Fibroblast of lung (primary cell): ENCODE results near the gene CEMP1. TPM values are rescaled to one million over a fixed set of nuclear protein-coding genes. Genes with fewer than 3 reads are reported as not detected.

ENCODE experiments used
- DNase-seq, 2 donors: peaks; one replicate each; pipeline versions ENCODE4 v3.0.0 to v3.0.0-alpha.2; 2010; ENCODE audit warnings: low read depth in 2 of 2
- H2AFZ ChIP-seq: 2 replicates; pipeline ENCODE4 v1.5.1; 2012; ENCODE audit warnings: low read length, control low read depth, inconsistent platforms
- H3K27ac ChIP-seq: 2 replicates; pipeline ENCODE4 v1.5.1; 2011; ENCODE audit warnings: low read length, control low read depth; ENCODE audit not compliant: insufficient read depth
- H3K27me3 ChIP-seq: 2 replicates; pipeline ENCODE4 v1.5.1; 2011; ENCODE audit warnings: mild to moderate bottlenecking, low read length; ENCODE audit not compliant: control insufficient read depth, insufficient read depth
- H3K36me3 ChIP-seq: 2 replicates; pipeline ENCODE4 v1.5.1; 2011; ENCODE audit warnings: low read length; ENCODE audit not compliant: control insufficient read depth, insufficient read depth
- H3K4me1 ChIP-seq: 2 replicates; pipeline ENCODE4 v1.5.1; 2011; ENCODE audit warnings: low read length; ENCODE audit not compliant: control insufficient read depth, insufficient read depth; ENCODE audit errors: extremely low read depth
- H3K4me2 ChIP-seq: 2 replicates; pipeline ENCODE4 v1.5.1; 2011; ENCODE audit warnings: low read length, control low read depth; ENCODE audit not compliant: insufficient read depth; ENCODE audit errors: extremely low read depth
- H3K4me3 ChIP-seq, 4 experiments: fragments of 200-600 bp in 1 of 4; sonication (generic) in 1 of 4; replicated peaks in 1 of 4; 2 replicates each; pipeline ENCODE4 v1.5.1; 2011 to 2016; ENCODE audit warnings: low read length in 4 of 4, low read depth in 3 of 4, mild to moderate bottlenecking in 3 of 4, control low read depth in 2 of 4, inconsistent platforms in 1 of 4, mixed read lengths in 1 of 4; ENCODE audit not compliant: insufficient read depth in 1 of 4; ENCODE audit errors: control extremely low read depth in 1 of 4
- H3K79me2 ChIP-seq: 2 replicates; pipeline ENCODE4 v1.5.1; 2012; ENCODE audit warnings: mild to moderate bottlenecking, low read length, inconsistent platforms; ENCODE audit not compliant: control insufficient read depth, insufficient read depth
- H3K9ac ChIP-seq: 2 replicates; pipeline ENCODE4 v1.5.1; 2011; ENCODE audit warnings: mild to moderate bottlenecking, low read length, control low read depth; ENCODE audit not compliant: insufficient read depth
- H3K9me3 ChIP-seq: 2 replicates; pipeline ENCODE4 v1.5.1; 2012; ENCODE audit warnings: low read depth, low read length; ENCODE audit not compliant: control insufficient read depth, insufficient read depth
- H4K20me1 ChIP-seq: 2 replicates; pipeline ENCODE4 v1.5.1; 2011; ENCODE audit warnings: low read length; ENCODE audit not compliant: control insufficient read depth, insufficient read depth; ENCODE audit errors: extremely low read depth
- EZH2 ChIP-seq: IDR thresholded peaks from 2 replicates; pipeline ENCODE4 v1.5.1; 2012; ENCODE audit warnings: low read length, control low read depth, mild to moderate bottlenecking; ENCODE audit errors: missing control alignments
- polyA plus RNA-seq, 2 donors: library from polyadenylated mRNA; depleted of rRNA in 1 of 2; stranded (reverse) in 1 of 2; unstranded in 1 of 2; fragments of >200 nt; gene quantifications; 2 replicates each; pipeline ENCODE4 v1.2.1, GENCODE V29; 2011 to 2012; ENCODE audit warnings: missing spikeins in 1 of 2
- total RNA-seq: library from RNA; depleted of rRNA; stranded (reverse); fragments of >200 nt; gene quantifications from 2 replicates; pipeline ENCODE4 v1.2.1, GENCODE V29; 2014
- TF ChIP-seq, protein P1 (sequence below), 2 donors: IDR thresholded peaks in 1 of 2; conservative IDR thresholded peaks in 1 of 2; 1 replicate in 1 of 2; 2 replicates in 1 of 2; pipeline ENCODE4 v1.5.1; 2011 to 2012; ENCODE audit warnings: low read length in 2 of 2, control low read depth in 1 of 2, inconsistent platforms in 1 of 2, low read depth in 1 of 2, mild to moderate bottlenecking in 1 of 2

Gene CEMP1
- total and polyA plus RNA-seq, 2 donors (not counting 1 experiment from before 2014, with no cell fraction given) = not detected

DNA sequence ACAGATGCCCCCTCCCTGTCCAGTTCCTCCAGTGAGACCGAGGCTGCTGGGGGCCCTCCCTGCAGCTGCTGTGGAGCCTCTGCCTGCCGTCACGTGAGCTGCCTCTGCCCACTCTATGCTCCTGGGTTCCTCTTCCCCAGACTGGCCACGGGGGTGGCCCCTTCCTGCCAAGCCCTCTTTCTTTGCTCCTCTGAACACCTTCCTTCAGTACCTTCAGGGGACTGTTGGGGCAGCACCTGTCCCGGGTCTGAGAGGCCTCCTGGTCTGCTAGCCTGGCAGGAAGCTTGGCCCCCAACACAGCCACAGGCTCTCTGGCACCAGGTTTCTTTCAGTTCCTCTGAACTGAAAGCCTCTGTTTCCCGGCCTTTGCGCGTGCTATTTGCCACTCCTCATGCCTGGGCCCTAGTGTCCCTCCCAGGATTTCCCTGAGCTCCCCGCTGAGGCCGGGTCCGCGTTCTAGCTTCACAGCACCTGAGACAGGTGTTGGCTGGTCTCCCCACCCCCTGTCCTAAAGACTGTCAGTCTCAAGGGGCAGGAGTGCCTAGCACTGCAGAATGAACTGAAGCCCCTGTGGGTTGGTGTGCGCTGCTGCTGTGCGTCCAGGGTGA is 24.1 kb downstream of the CEMP1 start:
- H2AFZ ChIP-seq = no peak overlapping the region
- no peaks in the 10 kb centered on the region for H3K79me2 ChIP-seq
- no peak overlapping the region for H3K4me3 ChIP-seq
- DNase-seq = no peak
- no peak overlapping the region for H3K4me2 ChIP-seq
- no peaks in the 10 kb centered on the region for H4K20me1 ChIP-seq
- TF ChIP-seq, protein P1, sequence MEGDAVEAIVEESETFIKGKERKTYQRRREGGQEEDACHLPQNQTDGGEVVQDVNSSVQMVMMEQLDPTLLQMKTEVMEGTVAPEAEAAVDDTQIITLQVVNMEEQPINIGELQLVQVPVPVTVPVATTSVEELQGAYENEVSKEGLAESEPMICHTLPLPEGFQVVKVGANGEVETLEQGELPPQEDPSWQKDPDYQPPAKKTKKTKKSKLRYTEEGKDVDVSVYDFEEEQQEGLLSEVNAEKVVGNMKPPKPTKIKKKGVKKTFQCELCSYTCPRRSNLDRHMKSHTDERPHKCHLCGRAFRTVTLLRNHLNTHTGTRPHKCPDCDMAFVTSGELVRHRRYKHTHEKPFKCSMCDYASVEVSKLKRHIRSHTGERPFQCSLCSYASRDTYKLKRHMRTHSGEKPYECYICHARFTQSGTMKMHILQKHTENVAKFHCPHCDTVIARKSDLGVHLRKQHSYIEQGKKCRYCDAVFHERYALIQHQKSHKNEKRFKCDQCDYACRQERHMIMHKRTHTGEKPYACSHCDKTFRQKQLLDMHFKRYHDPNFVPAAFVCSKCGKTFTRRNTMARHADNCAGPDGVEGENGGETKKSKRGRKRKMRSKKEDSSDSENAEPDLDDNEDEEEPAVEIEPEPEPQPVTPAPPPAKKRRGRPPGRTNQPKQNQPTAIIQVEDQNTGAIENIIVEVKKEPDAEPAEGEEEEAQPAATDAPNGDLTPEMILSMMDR (conservative IDR thresholded peaks at IDR 0.05 in 1 of 2, IDR thresholded peaks at IDR 0.05 in 1 of 2; ENCODE audit: low read depth in 1 of 2, low read length in 2 of 2) = no peak
- no peak for TF ChIP-seq EZH2
- peaks cover 4% of the 10 kb centered on the region for H3K4me1 ChIP-seq
- H3K9ac ChIP-seq = no peak overlapping the region
- no peak overlapping the region for H3K27ac ChIP-seq
- no peaks in the 10 kb centered on the region for H3K9me3 ChIP-seq
- no peaks in the 10 kb centered on the region for H3K27me3 ChIP-seq
- no peaks in the 10 kb centered on the region for H3K36me3 ChIP-seq

DNA sequence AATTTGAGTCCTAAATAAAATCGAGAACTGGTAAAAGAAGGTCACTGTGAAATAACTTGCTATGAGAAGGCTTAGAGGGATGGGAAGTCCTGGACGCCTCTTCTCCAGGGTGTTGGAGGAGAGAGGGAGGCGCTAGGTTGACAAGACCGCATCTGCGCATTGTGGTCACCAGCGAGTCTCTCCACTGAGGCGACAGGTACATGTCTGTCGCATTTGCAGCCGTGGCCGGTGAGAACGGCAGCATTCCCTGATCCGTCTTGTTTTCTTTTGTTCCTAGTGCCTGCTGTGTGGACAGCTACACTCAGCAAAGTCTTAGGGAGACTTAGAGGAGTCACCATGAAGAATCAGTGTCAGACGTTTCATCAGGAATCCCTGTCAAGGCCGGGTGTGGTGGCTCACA is 25.5 kb downstream of the CEMP1 start:
- no peak overlapping the region for H2AFZ ChIP-seq
- H3K9ac ChIP-seq = no peak overlapping the region
- TF ChIP-seq EZH2 = no peak
- no peak overlapping the region for H3K27ac ChIP-seq
- no peaks in the 10 kb centered on the region for H3K36me3 ChIP-seq
- no peaks in the 10 kb centered on the region for H3K4me1 ChIP-seq
- no peaks in the 10 kb centered on the region for H3K79me2 ChIP-seq
- no peaks in the 10 kb centered on the region for H3K9me3 ChIP-seq
- H3K27me3 ChIP-seq = no peaks in the 10 kb centered on the region
- no peak for DNase-seq
- H3K4me3 ChIP-seq = no peak overlapping the region
- no peaks in the 10 kb centered on the region for H4K20me1 ChIP-seq
- H3K4me2 ChIP-seq = no peak overlapping the region

DNA sequence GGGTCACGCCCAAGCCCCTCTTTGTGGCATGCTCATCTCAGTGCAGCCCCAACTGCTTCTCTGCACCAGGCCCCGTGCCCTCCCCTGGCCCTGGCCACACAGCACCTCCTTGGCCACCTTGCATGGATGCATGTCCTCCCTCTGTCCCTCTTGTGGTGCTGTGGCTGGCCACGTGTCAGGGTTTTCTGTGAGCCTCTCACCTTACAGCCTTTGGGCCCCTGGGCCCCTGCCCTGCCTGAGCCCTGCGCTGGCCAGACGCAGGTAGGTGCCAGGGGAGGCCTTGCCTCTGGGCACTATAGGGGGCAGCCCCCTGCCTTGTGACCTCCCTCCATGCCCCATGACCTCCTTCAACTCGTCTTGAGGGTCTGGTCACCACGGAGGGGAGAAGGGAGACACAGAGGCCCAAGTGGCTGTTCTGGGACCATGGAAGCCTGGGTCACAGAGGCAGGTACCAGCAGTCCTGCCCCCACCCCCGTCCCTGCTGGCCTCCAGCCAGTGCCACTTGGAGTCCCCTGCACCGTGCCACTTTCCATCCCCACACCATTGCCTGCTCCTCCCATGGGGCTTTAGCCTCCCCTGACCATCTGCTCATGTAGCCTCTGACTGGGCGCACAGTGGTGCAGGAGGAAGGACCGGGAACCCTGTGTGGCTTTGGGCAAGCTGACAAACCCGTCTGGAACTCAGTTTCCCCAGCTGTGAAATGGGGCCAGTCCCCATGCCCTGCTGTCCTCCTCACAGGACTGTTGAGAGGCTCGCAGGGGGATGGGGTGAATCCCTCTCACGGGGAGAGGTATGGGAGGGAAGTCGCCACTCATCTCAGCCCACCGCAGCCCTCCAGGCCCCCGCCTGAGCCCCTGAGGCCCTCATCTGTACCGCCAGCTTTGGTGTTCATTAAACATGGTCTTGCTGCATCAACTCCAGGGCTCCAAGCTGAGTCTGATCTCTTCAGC is 29.0 kb downstream of the CEMP1 start:
- Histone ChIP-seq H3K4me1 (peaks cover 3% of the 10 kb centered on the region), H3K4me2 (no peak overlapping the region), H3K27ac (no peak overlapping the region), H3K79me2 (no peaks in the 10 kb centered on the region), H3K36me3 (peaks cover 4% of the 10 kb centered on the region), H3K9ac (no peak overlapping the region), H3K27me3 (no peaks in the 10 kb centered on the region), H3K9me3 (no peaks in the 10 kb centered on the region), H2AFZ (no peak overlapping the region), H3K4me3 (no peak overlapping the region), H4K20me1 (no peaks in the 10 kb centered on the region)
- TF ChIP-seq EZH2 = no peak
- TF ChIP-seq, protein P1 (conservative IDR thresholded peaks at IDR 0.05 in 1 of 2, IDR thresholded peaks at IDR 0.05 in 1 of 2; ENCODE audit: low read depth in 1 of 2, low read length in 2 of 2) = no peak
- no peak for DNase-seq
